HG03342 (cell line): ENCODE results near the gene VPS35L.

Experiments used
- ATAC-seq: cut with Tn5 transposase; IDR thresholded peaks from one replicate; pipeline ENCODE4 v1.9.1; 2021; ENCODE audit warnings: mild to moderate bottlenecking, moderate library complexity; ENCODE audit not compliant: unreplicated experiment

VPS35L gene

GRCh38 chr16:19589771-19590302 is 34.3 kb downstream of the VPS35L start:
- ATAC-seq, result no peak

- ATAC-seq, result no peak
Measured at GRCh38 chr16:19595043-19595767, 39.7 kb downstream of the VPS35L start.

GRCh38 chr16:19598805-19599510 is 43.5 kb downstream of the VPS35L start:
- ATAC-seq, result no peak

- no peak for ATAC-seq
Measured at GRCh38 chr16:19599968-19600716, 44.6 kb downstream of the VPS35L start.

GRCh38 chr16:19601083-19601976 is 45.8 kb downstream of the VPS35L start:
- no peak for ATAC-seq

- ATAC-seq, result no peak
Measured at GRCh38 chr16:19604911-19605310, 49.4 kb downstream of the VPS35L start.

GRCh38 chr16:19605701-19606100 is 50.2 kb downstream of the VPS35L start:
- no peak for ATAC-seq

GRCh38 chr16:19607616-19608280 is 52.2 kb downstream of the VPS35L start:
- no peak for ATAC-seq

GRCh38 chr16:19609359-19609758 is 53.9 kb downstream of the VPS35L start:
- no peak for ATAC-seq

GRCh38 chr16:19610200-19610599 is 54.7 kb downstream of the VPS35L start:
- ATAC-seq, result no peak

GRCh38 chr16:19613834-19614233 is 58.3 kb downstream of the VPS35L start:
- ATAC-seq, result no peak

- no peak for ATAC-seq
Measured at GRCh38 chr16:19616241-19616640, 60.7 kb downstream of the VPS35L start.

GRCh38 chr16:19618876-19619275 is 63.4 kb downstream of the VPS35L start:
- no peak for ATAC-seq

- ATAC-seq, result no peak
Measured at GRCh38 chr16:19621445-19621844, 65.9 kb downstream of the VPS35L start.

- ATAC-seq, result no peak
Measured at GRCh38 chr16:19625039-19625438, 69.5 kb downstream of the VPS35L start.

GRCh38 chr16:19636436-19637267 is 81.1 kb downstream of the VPS35L start:
- ATAC-seq, result no peak

GRCh38 chr16:19639986-19640421 is 84.5 kb downstream of the VPS35L start:
- ATAC-seq, result no peak

GRCh38 chr16:19642501-19642900 is 87.0 kb downstream of the VPS35L start:
- ATAC-seq, result no peak

- ATAC-seq, result no peak
Measured at GRCh38 chr16:19644877-19645276, 89.4 kb downstream of the VPS35L start.
